Smooth muscle cell (in vitro differentiated cells): Measurements from ENCODE around the gene UNK. TPM values are rescaled to one million over a fixed set of nuclear protein-coding genes. Genes with fewer than 3 reads are reported as not detected.

Source experiments
- DNase-seq: peaks from one replicate; lab custom pipeline; 2025; ENCODE audit not compliant: unreplicated experiment; lab: John Stamatoyannopoulos, UW
- H2AFZ ChIP-seq: fragments of 200-600 bp; sonication (generic); 2 replicates; pipeline ENCODE4 v1.6.0; 2016; ENCODE audit warnings: antibody characterized with exemption, low read depth, mild to moderate bottlenecking
- H3F3A ChIP-seq: fragments of 200-600 bp; sonication (generic); 2 replicates; pipeline ENCODE4 v1.6.0; 2017; ENCODE audit warnings: antibody characterized with exemption, low read depth
- H3K27ac ChIP-seq: fragments of 200-600 bp; sonication (generic); 2 replicates; pipeline ENCODE4 v1.5.1; 2016; ENCODE audit warnings: low read depth, mild to moderate bottlenecking
- H3K27me3 ChIP-seq: fragments of 200-600 bp; sonication (generic); 2 replicates; pipeline ENCODE4 v1.6.1; 2016; ENCODE audit warnings: low read depth, mild to moderate bottlenecking
- H3K36me3 ChIP-seq: fragments of 200-600 bp; sonication (generic); 2 replicates; pipeline ENCODE4 v1.5.1; 2016; ENCODE audit warnings: low read depth
- H3K4me1 ChIP-seq: fragments of 200-600 bp; sonication (generic); 2 replicates; pipeline ENCODE4 v1.5.1; 2016; ENCODE audit warnings: low read depth
- H3K4me2 ChIP-seq: fragments of 200-600 bp; sonication (generic); 2 replicates; pipeline ENCODE4 v1.6.0; 2016; ENCODE audit warnings: mild to moderate bottlenecking
- H3K4me3 ChIP-seq: fragments of 200-600 bp; sonication (generic); 2 replicates; pipeline ENCODE4 v1.5.1; 2016; ENCODE audit warnings: mild to moderate bottlenecking
- H3K79me2 ChIP-seq: fragments of 200-600 bp; sonication (generic); 2 replicates; pipeline ENCODE4 v1.6.0; 2016; ENCODE audit warnings: low read depth, mild to moderate bottlenecking
- H3K9ac ChIP-seq: fragments of 200-600 bp; sonication (generic); 2 replicates; pipeline ENCODE4 v1.6.0; 2016; ENCODE audit warnings: low read depth
- H3K9me3 ChIP-seq: fragments of 200-600 bp; sonication (generic); replicated peaks from 2 replicates; pipeline ENCODE4 v1.5.1; 2016; ENCODE audit warnings: low read depth
- H4K20me1 ChIP-seq: fragments of 200-600 bp; sonication (generic); 2 replicates; pipeline ENCODE4 v1.6.0; 2016; ENCODE audit warnings: low read depth
- CTCF ChIP-seq: fragments of 200-600 bp; sonication (generic); IDR thresholded peaks from 2 replicates; pipeline ENCODE4 v1.5.1; 2017; ENCODE audit warnings: borderline replicate concordance, mild to moderate bottlenecking, antibody characterized with exemption; ENCODE audit not compliant: insufficient read depth, poor library complexity, severe bottlenecking
- WGBS: methylation state at CpG from one replicate; pipeline ENCODE4 v1.1.7; 2016; ENCODE audit warnings: low lambda C conversion rate; 5-methylcytosine and 5-hydroxymethylcytosine counted together
- polyA plus RNA-seq: library from polyadenylated mRNA; unstranded; fragments of >200 nt; fragmentation: Nextera tagmentation; extraction: Ambion mirVana; gene quantifications from 2 replicates; pipeline ENCODE4 v1.2.1, GENCODE V29; 2016
- total RNA-seq: library from RNA; depleted of rRNA; stranded (reverse); fragments of >200 nt; gene quantifications from 2 replicates; pipeline ENCODE4 v1.2.3, GENCODE V29; 2014

UNK gene
- total and polyA plus RNA-seq, 2 experiments from 2014 or later: 26.8 to 39.5 TPM

DNA sequence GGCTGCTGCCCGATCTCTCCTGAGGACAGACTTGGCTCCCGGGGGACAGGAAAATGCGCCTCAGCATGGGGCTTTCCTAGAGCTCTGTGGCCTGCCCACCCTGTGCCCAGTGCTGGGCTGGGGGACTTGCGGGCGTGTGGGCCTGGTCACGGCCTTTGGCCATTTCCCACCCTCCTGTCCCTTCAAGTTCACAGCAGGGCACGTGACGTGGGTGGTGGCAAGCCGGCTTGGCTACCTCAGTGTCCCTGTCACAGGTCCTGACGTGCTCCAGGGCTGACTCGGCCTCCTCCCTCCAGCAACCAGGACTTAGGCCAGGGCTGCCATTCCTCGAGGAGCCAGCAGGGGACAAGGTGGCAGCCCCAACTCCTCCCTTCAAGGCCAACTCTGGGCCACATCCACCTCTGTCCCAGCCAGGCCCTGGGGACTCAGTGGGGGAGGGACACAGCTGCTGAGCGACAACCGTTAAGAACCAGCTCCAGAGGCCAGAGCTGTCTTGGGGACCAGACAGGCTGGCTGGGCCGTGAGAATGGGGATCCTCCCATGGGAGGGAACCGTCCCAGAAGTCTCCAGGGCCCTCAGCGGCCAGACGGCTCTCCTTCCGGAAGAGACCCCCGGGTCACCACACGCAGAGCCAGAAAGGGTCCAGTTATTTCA, 60.6 kb downstream of the UNK start:
- 56% methylated on average over 21 of the region's 21 CpGs for WGBS

GRCh38 chr17:75845933-75846691, 61.5 kb downstream of the UNK start:
- H3K4me2 ChIP-seq: no peak overlapping the region
- H2AFZ ChIP-seq: no peak overlapping the region
- DNase-seq: no peak
- peak overlapping the region; percentile 88 for H3K27ac ChIP-seq
- H3K9me3 ChIP-seq: no peaks in the 10 kb centered on the region
- no peaks in the 10 kb centered on the region for H3K79me2 ChIP-seq
- H3K27me3 ChIP-seq: no peaks in the 10 kb centered on the region
- H3K36me3 ChIP-seq: no peaks in the 10 kb centered on the region
- no peak overlapping the region for H3K9ac ChIP-seq
- no peaks in the 10 kb centered on the region for H3F3A ChIP-seq
- WGBS: 84% methylated on average over 22 of the region's 22 CpGs
- TF ChIP-seq CTCF: no peak
- peaks cover 4% of the 10 kb centered on the region for H3K4me1 ChIP-seq
- no peak overlapping the region for H3K4me3 ChIP-seq
- H4K20me1 ChIP-seq: no peaks in the 10 kb centered on the region

More for the DNA sequence above, 60.6 kb downstream of the UNK start:
- peak; percentile 59 for TF ChIP-seq CTCF
- H2AFZ ChIP-seq: no peak overlapping the region
- H3F3A ChIP-seq: no peaks in the 10 kb centered on the region
- no peaks in the 10 kb centered on the region for H3K36me3 ChIP-seq
- no peaks in the 10 kb centered on the region for H3K27me3 ChIP-seq
- peak; percentile 24 for DNase-seq
- peak overlapping the region; percentile 70 for H3K9ac ChIP-seq
- peaks cover 4% of the 10 kb centered on the region for H3K4me1 ChIP-seq
- H3K4me2 ChIP-seq: peak overlapping the region; percentile 37
- no peaks in the 10 kb centered on the region for H4K20me1 ChIP-seq
- peak overlapping the region; percentile 88 for H3K27ac ChIP-seq
- H3K4me3 ChIP-seq: no peak overlapping the region
- no peaks in the 10 kb centered on the region for H3K79me2 ChIP-seq
- no peaks in the 10 kb centered on the region for H3K9me3 ChIP-seq

GRCh38 chr17:75846692-75847613, 62.3 kb downstream of the UNK start:
- no peak overlapping the region for H3K4me3 ChIP-seq
- H3K9me3 ChIP-seq: no peaks in the 10 kb centered on the region
- H2AFZ ChIP-seq: no peak overlapping the region
- H3K79me2 ChIP-seq: no peaks in the 10 kb centered on the region
- no peak for DNase-seq
- H3K4me2 ChIP-seq: no peak overlapping the region
- no peak for TF ChIP-seq CTCF
- H3K4me1 ChIP-seq: peaks cover 4% of the 10 kb centered on the region
- H3K27me3 ChIP-seq: no peaks in the 10 kb centered on the region
- no peak overlapping the region for H3K27ac ChIP-seq
- no peaks in the 10 kb centered on the region for H3F3A ChIP-seq
- no peaks in the 10 kb centered on the region for H4K20me1 ChIP-seq
- no peak overlapping the region for H3K9ac ChIP-seq
- 95% methylated on average over 33 of the region's 34 CpGs for WGBS
- H3K36me3 ChIP-seq: no peaks in the 10 kb centered on the region
